ENCODE results near the gene AGAP6.
"Not testable (repeated sequence)": the region's sequence is repeated elsewhere in the genome, so short reads cannot be mapped to it uniquely, and the experiment has no call there.

Gene AGAP6

GRCh38 chr10:50025627-50026026 lies 37.4 kb downstream of the AGAP6 start:
- Histone ChIP-seq H3K4me2 (ENCODE audit: insufficient read depth, low read length) (no peak overlapping the region), H3K79me2 (ENCODE audit: insufficient read depth, low read length) (no peaks in the 10 kb centered on the region), H3K27me3 (ENCODE audit: insufficient read depth, low read length, poor library complexity) (no peaks in the 10 kb centered on the region), H3K36me3 (ENCODE audit: insufficient read depth, low read length) (no peaks in the 10 kb centered on the region), H3K4me3 (ENCODE audit: low read depth in 1 of 2, low read length in 2 of 2) (no peak overlapping the region), H4K20me1 (ENCODE audit: insufficient read depth, low read length) (no peaks in the 10 kb centered on the region), H3K9me3 (ENCODE audit: insufficient read depth, low read length, severe bottlenecking) (no peaks in the 10 kb centered on the region), H3K4me1 (ENCODE audit: insufficient read depth, low read length) (no peaks in the 10 kb centered on the region), H3K27ac (ENCODE audit: low read length) (no peak overlapping the region), H2AFZ (ENCODE audit: low read depth, low read length) (no peak overlapping the region), H3K9ac (ENCODE audit: low read depth, low read length) (no peak overlapping the region)
- DNase-seq (no peak), ATAC-seq (ENCODE audit: insufficient read depth, low read depth) (no peak)
- TF ChIP-seq, protein P1, sequence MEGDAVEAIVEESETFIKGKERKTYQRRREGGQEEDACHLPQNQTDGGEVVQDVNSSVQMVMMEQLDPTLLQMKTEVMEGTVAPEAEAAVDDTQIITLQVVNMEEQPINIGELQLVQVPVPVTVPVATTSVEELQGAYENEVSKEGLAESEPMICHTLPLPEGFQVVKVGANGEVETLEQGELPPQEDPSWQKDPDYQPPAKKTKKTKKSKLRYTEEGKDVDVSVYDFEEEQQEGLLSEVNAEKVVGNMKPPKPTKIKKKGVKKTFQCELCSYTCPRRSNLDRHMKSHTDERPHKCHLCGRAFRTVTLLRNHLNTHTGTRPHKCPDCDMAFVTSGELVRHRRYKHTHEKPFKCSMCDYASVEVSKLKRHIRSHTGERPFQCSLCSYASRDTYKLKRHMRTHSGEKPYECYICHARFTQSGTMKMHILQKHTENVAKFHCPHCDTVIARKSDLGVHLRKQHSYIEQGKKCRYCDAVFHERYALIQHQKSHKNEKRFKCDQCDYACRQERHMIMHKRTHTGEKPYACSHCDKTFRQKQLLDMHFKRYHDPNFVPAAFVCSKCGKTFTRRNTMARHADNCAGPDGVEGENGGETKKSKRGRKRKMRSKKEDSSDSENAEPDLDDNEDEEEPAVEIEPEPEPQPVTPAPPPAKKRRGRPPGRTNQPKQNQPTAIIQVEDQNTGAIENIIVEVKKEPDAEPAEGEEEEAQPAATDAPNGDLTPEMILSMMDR (IDR thresholded peaks at IDR 0.05; ENCODE audit: borderline replicate concordance, extremely low read depth, low read length, poor library complexity, severe bottlenecking) = no peak
- TF ChIP-seq EZH2 (IDR thresholded peaks at IDR 0.05; ENCODE audit: borderline replicate concordance, low read depth, low read length, severe bottlenecking) = no peak

GRCh38 chr10:50027195-50027594 lies 39.0 kb downstream of the AGAP6 start:
- DNase-seq = no peak
- H3K36me3 ChIP-seq (ENCODE audit: insufficient read depth, low read length) = no peaks in the 10 kb centered on the region
- no peaks in the 10 kb centered on the region for H3K27me3 ChIP-seq (ENCODE audit: insufficient read depth, low read length, poor library complexity)
- H3K4me3 ChIP-seq (ENCODE audit: low read depth in 1 of 2, low read length in 2 of 2) = no peak overlapping the region
- no peak overlapping the region for H3K9ac ChIP-seq (ENCODE audit: low read depth, low read length)
- no peak overlapping the region for H3K4me2 ChIP-seq (ENCODE audit: insufficient read depth, low read length)
- ATAC-seq (ENCODE audit: insufficient read depth, low read depth) = no peak
- no peaks in the 10 kb centered on the region for H3K9me3 ChIP-seq (ENCODE audit: insufficient read depth, low read length, severe bottlenecking)
- no peaks in the 10 kb centered on the region for H4K20me1 ChIP-seq (ENCODE audit: insufficient read depth, low read length)
- H3K27ac ChIP-seq (ENCODE audit: low read length) = no peak overlapping the region
- no peaks in the 10 kb centered on the region for H3K79me2 ChIP-seq (ENCODE audit: insufficient read depth, low read length)
- H2AFZ ChIP-seq (ENCODE audit: low read depth, low read length) = no peak overlapping the region
- H3K4me1 ChIP-seq (ENCODE audit: insufficient read depth, low read length) = no peaks in the 10 kb centered on the region
- TF ChIP-seq EZH2 (IDR thresholded peaks at IDR 0.05; ENCODE audit: borderline replicate concordance, low read depth, low read length, severe bottlenecking) = no peak
- TF ChIP-seq, protein P1 (IDR thresholded peaks at IDR 0.05; ENCODE audit: borderline replicate concordance, extremely low read depth, low read length, poor library complexity, severe bottlenecking) = no peak

DNA sequence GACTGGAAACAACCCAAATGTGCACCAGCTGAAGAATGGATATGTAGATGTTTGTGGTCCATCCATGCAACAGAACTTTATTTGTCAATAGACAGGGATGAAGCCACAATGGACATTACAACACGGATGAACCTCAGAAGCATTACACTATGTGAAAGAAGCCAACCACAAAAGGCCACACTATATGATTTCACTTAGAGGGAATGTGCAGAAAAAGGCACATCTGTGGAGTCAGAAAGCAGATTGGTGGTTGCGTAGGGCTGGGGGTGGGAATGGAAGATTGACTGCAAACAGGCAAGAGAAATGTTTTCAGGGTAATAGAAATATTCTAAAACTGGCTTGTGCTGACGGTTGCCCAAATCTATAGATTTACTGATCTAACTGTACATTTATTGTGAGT lies 45.3 kb downstream of the AGAP6 start:
- Histone ChIP-seq H2AFZ (ENCODE audit: low read depth, low read length) (no peak overlapping the region), H3K36me3 (ENCODE audit: insufficient read depth, low read length) (no peaks in the 10 kb centered on the region), H3K79me2 (ENCODE audit: insufficient read depth, low read length) (no peaks in the 10 kb centered on the region), H3K27me3 (ENCODE audit: insufficient read depth, low read length, poor library complexity) (no peaks in the 10 kb centered on the region), H3K4me1 (ENCODE audit: insufficient read depth, low read length) (no peaks in the 10 kb centered on the region), H3K9me3 (ENCODE audit: insufficient read depth, low read length, severe bottlenecking) (no peaks in the 10 kb centered on the region), H3K4me2 (ENCODE audit: insufficient read depth, low read length) (no peak overlapping the region), H3K27ac (ENCODE audit: low read length) (no peak overlapping the region), H3K4me3 (ENCODE audit: low read depth in 1 of 2, low read length in 2 of 2) (no peak overlapping the region), H4K20me1 (ENCODE audit: insufficient read depth, low read length) (no peaks in the 10 kb centered on the region), H3K9ac (ENCODE audit: low read depth, low read length) (no peak overlapping the region)
- ATAC-seq (ENCODE audit: insufficient read depth, low read depth) = no peak
- DNase-seq = no peak
- TF ChIP-seq, protein P1 (IDR thresholded peaks at IDR 0.05; ENCODE audit: borderline replicate concordance, extremely low read depth, low read length, poor library complexity, severe bottlenecking) = no peak
- TF ChIP-seq EZH2 (IDR thresholded peaks at IDR 0.05; ENCODE audit: borderline replicate concordance, low read depth, low read length, severe bottlenecking) = no peak

GRCh38 chr10:50035337-50035736 lies 47.1 kb downstream of the AGAP6 start:
- not testable (repeated sequence) for DNase-seq; H3K79me2 ChIP-seq (ENCODE audit: insufficient read depth, low read length); H3K4me1 ChIP-seq (ENCODE audit: insufficient read depth, low read length); H4K20me1 ChIP-seq (ENCODE audit: insufficient read depth, low read length); H3K27me3 ChIP-seq (ENCODE audit: insufficient read depth, low read length, poor library complexity); H3K9me3 ChIP-seq (ENCODE audit: insufficient read depth, low read length, severe bottlenecking); H3K4me2 ChIP-seq (ENCODE audit: insufficient read depth, low read length); H3K27ac ChIP-seq (ENCODE audit: low read length); H2AFZ ChIP-seq (ENCODE audit: low read depth, low read length); H3K36me3 ChIP-seq (ENCODE audit: insufficient read depth, low read length); ATAC-seq (ENCODE audit: insufficient read depth, low read depth); H3K9ac ChIP-seq (ENCODE audit: low read depth, low read length); H3K4me3 ChIP-seq (ENCODE audit: low read depth in 1 of 2, low read length in 2 of 2)
